OCI-LY7 (cell line): ENCODE measurements around the gene NOVA1. TPM values are rescaled to one million over a fixed set of nuclear protein-coding genes. Genes with fewer than 3 reads are reported as not detected.

Experiments used
- BruUV-seq: library from RNA; stranded (reverse); fragments of 400-500 nt; replicated peaks from 2 replicates; lab custom pipeline; 2021; lab: Mats Ljungman, UMichigan
- CTCF ChIA-PET: fragments of 300-600 bp; sonication (Branson Sonifier 250); formaldehyde crosslinking; loops from one replicate; lab custom pipeline; 2022; ENCODE audit warnings: antibody characterized with exemption; ENCODE audit not compliant: unreplicated experiment; lab: Charles Lee
- POLR2A ChIA-PET: fragments of 300-600 bp; sonication (Branson Sonifier 250); formaldehyde crosslinking; loops from one replicate; lab custom pipeline; 2022; ENCODE audit warnings: antibody characterized with exemption; lab: Charles Lee
- DNase-seq: peaks from one replicate; pipeline ENCODE4 v3.0.0-alpha.2; 2015; ENCODE audit warnings: low spot score
- H2AFZ ChIP-seq: fragments of 200-600 bp; sonication (generic), shearing (Covaris generic); 2 replicates; pipeline ENCODE4 v1.6.1; 2014; ENCODE audit warnings: mild to moderate bottlenecking, antibody characterized with exemption, low read length, moderate library complexity
- H3K27ac ChIP-seq: fragments of 200-600 bp; sonication (generic); 2 replicates; pipeline ENCODE4 v1.5.1; 2014; ENCODE audit warnings: mixed run types, low read depth, mild to moderate bottlenecking, moderate library complexity, low read length, inconsistent platforms; ENCODE audit not compliant: poor library complexity, severe bottlenecking
- H3K36me3 ChIP-seq: fragments of 200-600 bp; sonication (generic); 2 replicates; pipeline ENCODE4 v1.6.1; 2014; ENCODE audit warnings: mild to moderate bottlenecking, antibody characterized with exemption, low read length, moderate library complexity, mixed read lengths; ENCODE audit not compliant: insufficient read depth
- H3K4me1 ChIP-seq: fragments of 200-600 bp; sonication (generic); 2 replicates; pipeline ENCODE4 v1.5.1; 2014; ENCODE audit warnings: mild to moderate bottlenecking, low read length; ENCODE audit not compliant: insufficient read depth, poor library complexity, severe bottlenecking
- H3K4me2 ChIP-seq: fragments of 200-600 bp; sonication (generic); 2 replicates; pipeline ENCODE4 v1.6.1; 2014; ENCODE audit warnings: mild to moderate bottlenecking, low read length
- H3K4me3 ChIP-seq: fragments of 200-600 bp; sonication (generic); 2 replicates; pipeline ENCODE4 v1.5.1; 2014; ENCODE audit warnings: mild to moderate bottlenecking, low read depth, low read length; ENCODE audit not compliant: poor library complexity, severe bottlenecking
- H3K79me2 ChIP-seq: fragments of 200-600 bp; sonication (generic); 2 replicates; pipeline ENCODE4 v1.6.1; 2016; ENCODE audit warnings: low read depth, mild to moderate bottlenecking, low read length, moderate library complexity, mixed read lengths; ENCODE audit not compliant: insufficient read depth
- H3K9me2 ChIP-seq: fragments of 200-600 bp; sonication (generic); 2 replicates; pipeline ENCODE4 v1.6.1; 2016; ENCODE audit warnings: mild to moderate bottlenecking, low read length, mixed read lengths; ENCODE audit not compliant: insufficient read depth
- H3K9me3 ChIP-seq: fragments of 200-600 bp; sonication (generic); 2 replicates; pipeline ENCODE4 v1.6.1; 2014; ENCODE audit warnings: mild to moderate bottlenecking, mixed run types, low read length, mixed read lengths
- H4K20me1 ChIP-seq: fragments of 200-600 bp; sonication (generic); 2 replicates; pipeline ENCODE4 v1.6.1; 2014; ENCODE audit warnings: mild to moderate bottlenecking, antibody characterized with exemption, low read length, moderate library complexity, mixed read lengths; ENCODE audit not compliant: insufficient read depth
- EZH2phosphoT487 ChIP-seq: fragments of 200-600 bp; sonication (generic); IDR thresholded peaks from 2 replicates; pipeline ENCODE4 v1.6.1; 2018; ENCODE audit warnings: low read depth, borderline replicate concordance, mild to moderate bottlenecking, mixed run types, antibody characterized with exemption, low read length, moderate library complexity, mixed read lengths
- intact Hi-C: fragments of 100-400 bp; cut with micrococcal nuclease; formaldehyde crosslinking; loops from one replicate; pipeline ENCODE4 v1.10.0; 2022; ENCODE audit not compliant: unreplicated experiment
- total RNA-seq, 2 experiments: library from RNA; depleted of rRNA in 1 of 2; stranded (reverse); fragments of >200 nt in 1 of 2; shearing (Covaris generic) in 1 of 2; gene quantifications; 2 replicates each; pipeline ENCODE4 v1.2.3, GENCODE V29; 2014 to 2022
- TF ChIP-seq, protein P1 (sequence below): fragments of 200-600 bp; sonication (generic); conservative IDR thresholded peaks from 2 replicates; pipeline ENCODE4 v1.5.1; 2014; ENCODE audit warnings: mild to moderate bottlenecking, antibody characterized with exemption, low read length, moderate library complexity, mixed read lengths

Gene NOVA1
- total RNA-seq, 2 experiments from 2014 or later = not detected

DNA sequence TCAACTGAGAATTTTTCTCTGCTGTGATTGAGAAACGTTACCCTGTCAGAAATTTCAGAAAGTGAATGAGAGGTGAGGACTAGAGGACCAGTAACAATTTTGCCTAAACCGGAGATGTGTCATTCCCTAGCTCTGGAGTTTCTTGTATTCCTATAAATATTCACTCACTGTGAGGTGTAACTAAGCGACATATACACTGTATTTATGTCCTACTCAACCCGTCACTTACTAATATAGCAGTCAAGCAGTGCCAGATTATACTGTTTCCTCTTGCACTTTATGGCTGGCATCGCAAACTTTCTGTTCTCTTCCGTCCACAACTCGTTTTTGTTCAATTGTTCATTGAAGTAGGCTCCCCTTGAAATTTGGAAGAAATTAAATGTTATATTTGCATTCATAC lies 192.9 kb downstream of the NOVA1 start:
- no peak for TF ChIP-seq EZH2phosphoT487
- TF ChIP-seq, protein P1, sequence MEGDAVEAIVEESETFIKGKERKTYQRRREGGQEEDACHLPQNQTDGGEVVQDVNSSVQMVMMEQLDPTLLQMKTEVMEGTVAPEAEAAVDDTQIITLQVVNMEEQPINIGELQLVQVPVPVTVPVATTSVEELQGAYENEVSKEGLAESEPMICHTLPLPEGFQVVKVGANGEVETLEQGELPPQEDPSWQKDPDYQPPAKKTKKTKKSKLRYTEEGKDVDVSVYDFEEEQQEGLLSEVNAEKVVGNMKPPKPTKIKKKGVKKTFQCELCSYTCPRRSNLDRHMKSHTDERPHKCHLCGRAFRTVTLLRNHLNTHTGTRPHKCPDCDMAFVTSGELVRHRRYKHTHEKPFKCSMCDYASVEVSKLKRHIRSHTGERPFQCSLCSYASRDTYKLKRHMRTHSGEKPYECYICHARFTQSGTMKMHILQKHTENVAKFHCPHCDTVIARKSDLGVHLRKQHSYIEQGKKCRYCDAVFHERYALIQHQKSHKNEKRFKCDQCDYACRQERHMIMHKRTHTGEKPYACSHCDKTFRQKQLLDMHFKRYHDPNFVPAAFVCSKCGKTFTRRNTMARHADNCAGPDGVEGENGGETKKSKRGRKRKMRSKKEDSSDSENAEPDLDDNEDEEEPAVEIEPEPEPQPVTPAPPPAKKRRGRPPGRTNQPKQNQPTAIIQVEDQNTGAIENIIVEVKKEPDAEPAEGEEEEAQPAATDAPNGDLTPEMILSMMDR = no peak
- Histone ChIP-seq H2AFZ (no peak overlapping the region), H3K9me3 (no peaks in the 10 kb centered on the region), H3K4me3 (no peak overlapping the region), H4K20me1 (no peaks in the 10 kb centered on the region), H3K9me2 (no peaks in the 10 kb centered on the region), H3K4me2 (no peak overlapping the region), H3K36me3 (no peaks in the 10 kb centered on the region), H3K4me1 (no peaks in the 10 kb centered on the region), H3K27ac (no peak overlapping the region), H3K79me2 (no peaks in the 10 kb centered on the region)
- no TSS peak for BruUV-seq
- DNase-seq = no peak
- CTCF ChIA-PET = no interaction called here
- POLR2A ChIA-PET = no interaction called here
- intact Hi-C loops = no loop called here

DNA sequence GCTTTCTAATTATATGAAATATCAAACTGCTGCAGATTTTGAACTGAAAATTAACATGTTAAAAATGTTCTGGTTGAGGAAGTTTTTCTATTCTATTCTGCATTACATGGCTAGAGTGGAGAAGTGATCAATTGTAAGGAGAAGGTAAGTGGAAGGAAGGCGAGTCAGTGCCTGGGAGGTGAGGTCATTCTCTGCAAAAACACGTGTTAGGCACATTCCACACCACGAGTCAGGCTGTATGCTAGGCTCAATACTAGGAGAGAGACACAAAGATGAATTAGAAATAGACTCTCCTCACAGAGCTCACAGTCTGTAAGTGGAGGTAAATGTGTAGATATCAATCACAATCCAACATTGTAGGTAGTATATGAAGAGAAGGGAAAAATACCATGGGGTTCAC lies 194.1 kb downstream of the NOVA1 start:
- no peak overlapping the region for H3K27ac ChIP-seq
- no peak overlapping the region for H3K4me3 ChIP-seq
- BruUV-seq = no TSS peak
- H3K9me3 ChIP-seq = no peaks in the 10 kb centered on the region
- H3K4me1 ChIP-seq = no peaks in the 10 kb centered on the region
- H4K20me1 ChIP-seq = no peaks in the 10 kb centered on the region
- H3K79me2 ChIP-seq = no peaks in the 10 kb centered on the region
- no peak for TF ChIP-seq EZH2phosphoT487
- TF ChIP-seq, protein P1 = no peak
- no peak overlapping the region for H3K4me2 ChIP-seq
- no peaks in the 10 kb centered on the region for H3K9me2 ChIP-seq
- ChIA-PET CTCF (no interaction called here), POLR2A (interaction anchor here (0.6 kb wide), 1 partner anchor 189 kb away, joined by 3 read pairs; no protein-coding TSS in a partner anchor)
- no peak overlapping the region for H2AFZ ChIP-seq
- intact Hi-C loops = no loop called here
- DNase-seq = no peak
- H3K36me3 ChIP-seq = no peaks in the 10 kb centered on the region

DNA sequence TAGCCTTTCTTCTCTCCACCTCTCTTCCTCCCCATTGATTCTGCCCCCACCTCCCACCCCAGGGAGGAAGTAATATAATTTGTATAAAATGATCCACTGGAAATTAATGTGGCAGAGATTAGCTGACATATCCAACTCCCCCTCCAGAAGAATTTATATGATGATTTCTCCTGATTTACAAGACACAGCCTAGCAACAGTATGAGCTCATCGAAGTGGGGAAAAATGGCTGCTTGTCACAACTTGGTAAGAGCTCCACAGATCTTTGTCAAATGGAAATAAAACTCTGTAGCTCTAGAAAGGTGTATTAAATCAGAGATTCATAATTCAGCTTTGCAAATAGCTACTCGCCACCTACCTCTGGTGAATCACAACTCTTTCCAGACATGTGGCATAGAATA lies 195.7 kb downstream of the NOVA1 start:
- ChIA-PET POLR2A (interaction anchor here (0.7 to 0.8 kb wide), 2 partner anchors 11 kb away, joined by 3 to 4 read pairs; no protein-coding TSS in a partner anchor), CTCF (no interaction called here)
- Histone ChIP-seq H3K27ac (no peak overlapping the region), H3K9me2 (no peaks in the 10 kb centered on the region), H3K36me3 (no peaks in the 10 kb centered on the region), H4K20me1 (no peaks in the 10 kb centered on the region), H2AFZ (no peak overlapping the region), H3K4me3 (no peak overlapping the region), H3K79me2 (no peaks in the 10 kb centered on the region), H3K9me3 (no peaks in the 10 kb centered on the region), H3K4me1 (no peaks in the 10 kb centered on the region), H3K4me2 (no peak overlapping the region)
- DNase-seq = no peak
- TF ChIP-seq, protein P1 = no peak
- TF ChIP-seq EZH2phosphoT487 = no peak
- intact Hi-C loops = no loop called here
- BruUV-seq = no TSS peak
